ENCODE results near the gene ATRNL1. TPM values are rescaled to one million over a fixed set of nuclear protein-coding genes. Genes with fewer than 3 reads are reported as not detected.

Gene ATRNL1
- polyA plus RNA-seq, 3 donors = not detected

GRCh38 chr10:115163129-115163528, 70.0 kb downstream of the ATRNL1 start:
- Mint-ChIP-seq H3K9me3 (no peaks in the 10 kb centered on the region), H3K4me1 (peaks cover 21% of the 10 kb centered on the region), H3K4me3 (no peak overlapping the region), H3K27me3 (ENCODE audit: low read depth in 3 of 3) (peaks cover 0 to 1% (median 0%) of the 10 kb centered on the region in 3 donors), H3K36me3 (no peaks in the 10 kb centered on the region), H3K27ac (no peak overlapping the region)
- H3K4me1 ChIP-seq (ENCODE audit: control insufficient read depth in 1 of 2, insufficient read depth in 2 of 2, low read length in 2 of 2) = peaks cover 14 to 23% of the 10 kb centered on the region in 2 donors
- no peaks in the 10 kb centered on the region for H3K79me2 ChIP-seq (ENCODE audit: insufficient read depth, low read length)
- intact Hi-C loops (cut with micrococcal nuclease) = no loop called here
- H2AFZ ChIP-seq (ENCODE audit: insufficient read depth, low read depth, low read length, poor library complexity, severe bottlenecking) = no peak overlapping the region
- no peaks in the 10 kb centered on the region for H3K27me3 ChIP-seq (ENCODE audit: control insufficient read depth in 2 of 2, insufficient read depth in 2 of 2, low read length in 2 of 2)
- WGBS (ENCODE audit: insufficient coverage) = 100% methylated on average over 1 of the region's 5 CpGs
- no peaks in the 10 kb centered on the region for H4K20me1 ChIP-seq (ENCODE audit: insufficient read depth, low read length)
- no peak overlapping the region for H3K4me2 ChIP-seq (replicated peaks; ENCODE audit: extremely low read depth, low read length, poor library complexity, severe bottlenecking)
- H3K4me3 ChIP-seq (replicated peaks in 1 of 3; ENCODE audit: low read depth in 2 of 3, low read length in 3 of 3) = no peak overlapping the region
- H3K27ac ChIP-seq (ENCODE audit: low read depth in 1 of 2, low read length in 2 of 2) = no peak overlapping the region
- DNase-seq = no peak
- H3K9ac ChIP-seq (ENCODE audit: insufficient read depth, low read length, poor library complexity, severe bottlenecking) = no peak overlapping the region
- no peaks in the 10 kb centered on the region for H3K36me3 ChIP-seq (replicated peaks in 1 of 2; ENCODE audit: control insufficient read depth in 1 of 2, insufficient read depth in 2 of 2, low read length in 2 of 2)
- no peak for TF ChIP-seq CTCF (IDR thresholded peaks at IDR 0.05)
- no peaks in the 10 kb centered on the region for H3K9me3 ChIP-seq (replicated peaks in 1 of 2; ENCODE audit: control insufficient read depth in 1 of 2, insufficient read depth in 1 of 2, low read length in 2 of 2)

GRCh38 chr10:115164220-115164619, 71.1 kb downstream of the ATRNL1 start:
- H3K27me3 Mint-ChIP-seq (ENCODE audit: low read depth in 3 of 3) = peaks cover 0 to 1% (median 0%) of the 10 kb centered on the region in 3 donors
- H3K4me2 ChIP-seq (replicated peaks; ENCODE audit: extremely low read depth, low read length, poor library complexity, severe bottlenecking) = peak overlapping the region; percentile 24
- peak overlapping the region; percentile 0 for H2AFZ ChIP-seq (ENCODE audit: insufficient read depth, low read depth, low read length, poor library complexity, severe bottlenecking)
- H3K36me3 ChIP-seq (replicated peaks in 1 of 2; ENCODE audit: control insufficient read depth in 1 of 2, insufficient read depth in 2 of 2, low read length in 2 of 2) = no peaks in the 10 kb centered on the region
- no peak overlapping the region for H3K27ac ChIP-seq (ENCODE audit: low read depth in 1 of 2, low read length in 2 of 2)
- H3K79me2 ChIP-seq (ENCODE audit: insufficient read depth, low read length) = no peaks in the 10 kb centered on the region
- H3K4me1 Mint-ChIP-seq = peaks cover 30% of the 10 kb centered on the region
- intact Hi-C loops (cut with micrococcal nuclease) = no loop called here
- peak in 1 of 3 donors; percentile 9 for DNase-seq
- no peak for TF ChIP-seq CTCF (IDR thresholded peaks at IDR 0.05)
- H3K4me1 ChIP-seq (ENCODE audit: control insufficient read depth in 1 of 2, insufficient read depth in 2 of 2, low read length in 2 of 2) = peaks cover 20 to 32% of the 10 kb centered on the region in 2 donors
- no peaks in the 10 kb centered on the region for H4K20me1 ChIP-seq (ENCODE audit: insufficient read depth, low read length)
- no peak overlapping the region for H3K9ac ChIP-seq (ENCODE audit: insufficient read depth, low read length, poor library complexity, severe bottlenecking)
- no peaks in the 10 kb centered on the region for H3K27me3 ChIP-seq (ENCODE audit: control insufficient read depth in 2 of 2, insufficient read depth in 2 of 2, low read length in 2 of 2)
- H3K9me3 ChIP-seq (replicated peaks in 1 of 2; ENCODE audit: control insufficient read depth in 1 of 2, insufficient read depth in 1 of 2, low read length in 2 of 2) = no peaks in the 10 kb centered on the region
- H3K4me3 ChIP-seq (replicated peaks in 1 of 3; ENCODE audit: low read depth in 2 of 3, low read length in 3 of 3) = peak overlapping the region in 1 of 3 experiments; percentile 2
- H3K27ac Mint-ChIP-seq = peak overlapping the region in 1 of 7 donors; percentile 9
- H3K9me3 Mint-ChIP-seq = no peaks in the 10 kb centered on the region
- no peaks in the 10 kb centered on the region for H3K36me3 Mint-ChIP-seq
- H3K4me3 Mint-ChIP-seq = no peak overlapping the region
- no CpG with 5 or more reads among the region's 2 CpGs for WGBS (ENCODE audit: insufficient coverage)

Data from CD14-positive monocyte (primary cell).